GM10248 (cell line): ENCODE measurements around the gene UBE2E1.
A peak's percentile ranks its signal among the peaks of the same experiment; 100 is the strongest.

ENCODE experiments used
- CTCF ChIA-PET: fragments of 300-600 bp; sonication (Branson Sonifier 250); formaldehyde crosslinking; extraction: SDS; loops from one replicate; lab custom pipeline; 2021; ENCODE audit warnings: antibody characterized with exemption; lab: Yijun Ruan, JAX
- POLR2A ChIA-PET: fragments of 350-650 bp; sonication (Branson Sonifier 250); formaldehyde crosslinking; extraction: SDS; loops from one replicate; lab custom pipeline; 2020; ENCODE audit warnings: antibody characterized with exemption; lab: Yijun Ruan, JAX
- DNase-seq: peaks from one replicate; pipeline ENCODE4 v3.0.0; 2012; ENCODE audit errors: extremely low spot score
- TF ChIP-seq, protein P1 (sequence below): IDR thresholded peaks from 2 replicates; pipeline ENCODE4 v1.5.1; 2012; ENCODE audit warnings: mild to moderate bottlenecking, low read depth; ENCODE audit errors: extremely low read depth, missing control alignments, control extremely low read depth

UBE2E1 gene

DNA sequence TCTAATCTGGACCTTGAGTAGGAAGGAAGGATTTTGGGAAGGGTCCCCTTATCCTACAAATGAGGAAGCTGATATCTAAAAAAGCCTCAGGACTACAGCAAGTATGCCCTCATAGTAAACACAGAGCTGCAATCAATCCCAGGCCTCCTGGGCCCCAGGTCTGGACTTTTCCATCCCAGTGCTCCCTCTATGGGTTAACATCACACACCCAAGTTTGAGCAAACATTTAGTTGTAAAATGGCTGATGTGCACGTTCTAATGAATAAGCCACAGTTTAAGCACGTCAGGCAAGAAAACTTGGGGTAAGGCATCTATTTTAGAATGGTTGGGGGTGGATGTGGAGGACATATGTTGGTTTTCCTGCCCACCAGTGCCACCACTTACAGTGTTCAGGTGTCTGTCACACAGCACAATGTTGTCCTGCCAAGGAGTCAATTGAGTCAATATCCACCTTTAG lies 44.3 kb upstream of the UBE2E1 start:
- TF ChIP-seq, protein P1, sequence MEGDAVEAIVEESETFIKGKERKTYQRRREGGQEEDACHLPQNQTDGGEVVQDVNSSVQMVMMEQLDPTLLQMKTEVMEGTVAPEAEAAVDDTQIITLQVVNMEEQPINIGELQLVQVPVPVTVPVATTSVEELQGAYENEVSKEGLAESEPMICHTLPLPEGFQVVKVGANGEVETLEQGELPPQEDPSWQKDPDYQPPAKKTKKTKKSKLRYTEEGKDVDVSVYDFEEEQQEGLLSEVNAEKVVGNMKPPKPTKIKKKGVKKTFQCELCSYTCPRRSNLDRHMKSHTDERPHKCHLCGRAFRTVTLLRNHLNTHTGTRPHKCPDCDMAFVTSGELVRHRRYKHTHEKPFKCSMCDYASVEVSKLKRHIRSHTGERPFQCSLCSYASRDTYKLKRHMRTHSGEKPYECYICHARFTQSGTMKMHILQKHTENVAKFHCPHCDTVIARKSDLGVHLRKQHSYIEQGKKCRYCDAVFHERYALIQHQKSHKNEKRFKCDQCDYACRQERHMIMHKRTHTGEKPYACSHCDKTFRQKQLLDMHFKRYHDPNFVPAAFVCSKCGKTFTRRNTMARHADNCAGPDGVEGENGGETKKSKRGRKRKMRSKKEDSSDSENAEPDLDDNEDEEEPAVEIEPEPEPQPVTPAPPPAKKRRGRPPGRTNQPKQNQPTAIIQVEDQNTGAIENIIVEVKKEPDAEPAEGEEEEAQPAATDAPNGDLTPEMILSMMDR, result peak; percentile 43
- POLR2A ChIA-PET, result no interaction called here
- peak; percentile 47 for DNase-seq
- CTCF ChIA-PET, result interaction anchor here (0.8 to 1.5 kb wide), 13 partner anchors 10 to 596 kb away, joined by 3 to 5 read pairs (median 4); no protein-coding TSS in a partner anchor

DNA sequence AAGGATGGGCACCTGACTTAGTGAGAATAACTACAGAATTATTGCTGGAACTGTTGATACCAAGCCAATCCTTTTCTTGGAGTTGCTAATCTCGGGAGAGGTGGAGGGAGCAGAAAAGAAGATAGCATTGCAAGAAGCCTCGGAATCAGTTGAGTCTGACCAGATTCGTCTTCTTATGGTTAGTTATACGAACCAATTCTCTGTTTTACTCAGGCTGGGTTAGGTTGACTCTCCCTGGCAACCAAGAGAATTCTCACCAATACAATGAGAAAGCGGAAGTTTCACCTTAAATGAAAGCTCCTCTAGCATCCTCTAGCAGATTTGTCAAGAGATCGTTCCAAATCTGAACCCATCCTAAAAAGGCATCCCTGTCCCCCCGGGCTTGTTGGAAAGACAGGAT lies 43.5 kb upstream of the UBE2E1 start:
- TF ChIP-seq, protein P1, result no peak
- POLR2A ChIA-PET, result no interaction called here
- CTCF ChIA-PET, result interaction anchor here (0.9 to 1.7 kb wide), 4 partner anchors 48 to 100 kb away, joined by 3 to 5 read pairs (median 4); no protein-coding TSS in a partner anchor
- DNase-seq, result peak; percentile 83

DNA sequence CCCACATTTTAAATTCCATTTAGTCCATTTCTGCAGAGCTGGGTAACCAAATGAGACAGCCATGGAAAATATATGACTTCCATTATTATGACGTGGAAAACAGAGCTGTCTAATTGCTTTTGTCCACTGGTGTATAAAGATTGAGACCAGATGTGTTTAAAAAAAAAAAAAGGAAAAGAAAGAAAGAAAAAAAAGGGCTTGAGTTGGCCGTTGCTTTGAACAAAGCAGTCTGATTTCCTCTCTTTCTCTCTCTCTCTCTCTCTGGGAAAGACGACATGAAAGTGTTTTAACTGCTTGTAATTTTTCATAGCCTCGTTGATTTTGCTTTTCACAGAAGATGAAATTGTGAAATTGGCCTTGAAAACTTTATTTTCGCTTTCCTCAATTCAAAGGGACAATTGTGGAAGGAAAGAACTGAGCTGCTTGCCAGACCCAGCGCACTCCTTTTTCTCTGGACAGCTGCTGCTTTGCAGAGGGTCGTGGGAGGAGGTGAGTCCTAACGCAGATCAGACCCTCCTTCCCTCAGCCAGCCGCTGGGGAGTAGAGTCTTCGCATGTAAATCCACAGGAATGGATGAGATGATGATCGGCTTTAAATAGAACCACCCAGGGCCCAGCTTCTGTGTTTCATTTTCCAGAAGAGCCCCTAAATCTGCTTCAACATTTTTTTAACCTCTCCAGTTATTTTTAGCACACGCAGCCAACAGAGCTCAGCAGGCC lies 42.8 kb upstream of the UBE2E1 start:
- TF ChIP-seq, protein P1, result no peak
- CTCF ChIA-PET, result interaction anchor here (1.0 to 1.7 kb wide), 3 partner anchors 47 to 101 kb away, joined by 4 to 5 read pairs (median 4); no protein-coding TSS in a partner anchor
- POLR2A ChIA-PET, result no interaction called here
- no peak for DNase-seq

DNA sequence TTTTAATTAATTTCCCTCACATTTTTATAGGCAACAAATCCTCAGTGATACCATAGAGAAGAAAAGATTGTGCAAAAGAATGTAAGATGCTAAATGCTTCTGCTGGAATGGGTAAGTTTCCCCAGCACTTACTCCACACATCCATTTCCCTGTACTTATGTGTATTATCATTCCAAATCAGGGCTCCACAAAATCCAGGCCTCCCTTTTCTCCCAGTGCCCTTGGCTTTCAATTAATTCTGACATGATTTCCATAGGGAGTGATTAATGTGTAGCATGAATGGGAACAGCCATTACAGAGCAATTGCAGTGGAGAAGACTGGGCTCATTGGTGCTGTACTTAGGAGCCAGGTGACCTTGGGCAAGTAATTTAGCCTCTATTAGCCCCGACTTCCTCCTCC lies 41.3 kb upstream of the UBE2E1 start:
- TF ChIP-seq, protein P1, result no peak
- POLR2A ChIA-PET, result no interaction called here
- no peak for DNase-seq
- CTCF ChIA-PET, result no interaction called here

DNA sequence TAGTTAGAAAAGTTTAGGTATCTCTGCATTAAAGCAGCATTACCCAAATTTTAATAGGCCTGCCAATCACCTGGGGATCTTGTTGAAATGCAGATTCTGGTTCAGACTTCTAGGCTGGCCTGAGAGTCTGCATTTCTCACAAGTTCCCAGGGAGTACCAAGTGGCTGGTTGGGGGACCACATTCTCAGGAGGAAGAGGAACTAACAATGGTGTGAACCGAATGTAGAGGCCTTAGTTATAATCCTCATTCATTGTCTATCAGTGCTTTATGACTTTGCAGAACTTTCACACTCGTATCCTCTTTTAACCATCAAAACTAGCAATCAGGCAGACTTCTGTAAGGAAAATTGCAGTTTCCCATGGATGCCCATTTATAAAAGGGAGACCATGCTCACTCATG lies 38.2 kb upstream of the UBE2E1 start:
- no peak for DNase-seq
- ChIA-PET CTCF (interaction anchor here (1.0 to 1.3 kb wide), 3 partner anchors 11 to 17 kb away, joined by 3 read pairs; no protein-coding TSS in a partner anchor), POLR2A (no interaction called here)
- TF ChIP-seq, protein P1, result no peak

DNA sequence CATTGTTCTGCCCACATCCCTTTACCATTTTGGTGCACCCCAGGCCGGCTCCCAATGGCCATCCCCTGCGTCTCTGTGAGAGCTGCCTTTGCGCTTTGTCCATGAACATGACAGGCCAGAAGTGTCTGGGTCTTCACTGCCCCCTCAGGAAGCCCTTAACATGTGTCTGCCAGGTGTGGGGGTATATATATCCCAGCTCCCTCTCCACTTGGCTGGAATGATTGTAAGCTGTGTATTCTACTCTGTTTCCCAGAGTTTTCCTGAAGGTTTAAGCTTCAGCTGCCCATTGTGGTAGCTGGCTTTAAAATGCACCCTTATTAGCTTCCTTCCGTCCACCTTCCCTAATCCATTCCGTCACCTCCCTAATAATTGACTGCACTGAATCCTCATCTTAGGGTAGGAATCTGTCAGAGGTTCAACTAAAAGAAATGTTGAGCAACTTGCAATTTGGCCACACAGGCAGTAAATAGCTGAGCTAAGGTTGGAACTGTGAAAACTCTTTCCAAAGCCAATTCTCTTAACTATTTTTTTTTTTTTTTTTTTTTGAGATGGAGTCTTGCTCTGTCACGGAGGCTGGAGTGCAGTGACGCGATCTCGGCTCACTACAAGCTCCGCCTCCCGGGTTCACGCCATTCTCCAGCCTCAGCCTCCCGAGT lies 30.4 kb upstream of the UBE2E1 start:
- TF ChIP-seq, protein P1, result no peak
- CTCF ChIA-PET, result interaction anchor here (0.7 to 0.9 kb wide), 3 partner anchors 10 to 183 kb away, joined by 3 to 4 read pairs (median 3); no protein-coding TSS in a partner anchor
- DNase-seq, result no peak
- POLR2A ChIA-PET, result no interaction called here
